22Rv1 (cell line): Measurements from ENCODE around the gene ZNF599.
A peak's percentile ranks its signal among the peaks of the same experiment; 100 is the strongest.

ENCODE experiments used
- H3K27ac ChIP-seq: fragments of 450-650 bp; 2 replicates; pipeline ENCODE4 v1.5.1; 2017
- CTCF ChIP-seq: fragments of 450-650 bp; IDR thresholded peaks from 2 replicates; pipeline ENCODE4 v1.5.1; 2017; ENCODE audit warnings: mild to moderate bottlenecking
- ZFX ChIP-seq: fragments of 450-650 bp; IDR thresholded peaks from 2 replicates; pipeline ENCODE4 v1.6.1; 2017; ENCODE audit warnings: antibody characterized with exemption, borderline replicate concordance

Gene ZNF599

GRCh38 chr19:34734537-34735103 is 38.4 kb downstream of the ZNF599 start:
- TF ChIP-seq ZFX (no peak), CTCF (no peak)
- H3K27ac ChIP-seq, result peak overlapping the region; percentile 86

GRCh38 chr19:34733746-34734536 is 39.1 kb downstream of the ZNF599 start, which contains the start of gene ZNF181:
ZNF181 (plus strand) TSS chr19:34734243; CDS start chr19:34735038, 795 bp downstream.
- TF ChIP-seq ZFX (no peak), CTCF (0 out of 2 replicates have a peak, but pooled peaks have one; percentile 4)
- peak within 1 kb of the TSS; percentile 86 for H3K27ac ChIP-seq

DNA sequence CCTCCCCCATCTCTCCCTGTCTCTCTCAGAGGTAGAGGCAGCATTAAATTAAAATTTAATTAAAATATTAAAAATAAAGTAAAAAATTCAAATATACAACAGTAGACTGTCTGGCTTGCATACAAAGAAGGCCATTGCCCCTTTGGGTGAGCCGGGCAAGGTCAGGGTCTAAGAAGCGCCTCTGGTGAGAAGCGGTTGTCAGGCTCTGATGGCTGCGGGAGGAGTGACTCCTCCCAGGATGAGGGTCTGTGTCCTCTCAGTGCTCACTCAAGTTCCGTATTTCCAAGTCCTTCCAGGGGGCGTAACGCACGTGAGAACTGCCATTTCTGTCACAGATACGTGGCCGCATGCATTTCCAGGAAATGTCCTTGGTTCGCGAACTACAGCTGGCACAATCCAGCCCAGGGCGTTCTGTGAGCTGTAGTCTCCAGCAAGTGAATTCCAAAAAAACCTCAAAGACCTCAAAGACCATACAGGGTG is 39.7 kb downstream of the ZNF599 start:
- peak overlapping the region; percentile 86 for H3K27ac ChIP-seq
- TF ChIP-seq ZFX, result no peak
- TF ChIP-seq CTCF, result no peak

DNA sequence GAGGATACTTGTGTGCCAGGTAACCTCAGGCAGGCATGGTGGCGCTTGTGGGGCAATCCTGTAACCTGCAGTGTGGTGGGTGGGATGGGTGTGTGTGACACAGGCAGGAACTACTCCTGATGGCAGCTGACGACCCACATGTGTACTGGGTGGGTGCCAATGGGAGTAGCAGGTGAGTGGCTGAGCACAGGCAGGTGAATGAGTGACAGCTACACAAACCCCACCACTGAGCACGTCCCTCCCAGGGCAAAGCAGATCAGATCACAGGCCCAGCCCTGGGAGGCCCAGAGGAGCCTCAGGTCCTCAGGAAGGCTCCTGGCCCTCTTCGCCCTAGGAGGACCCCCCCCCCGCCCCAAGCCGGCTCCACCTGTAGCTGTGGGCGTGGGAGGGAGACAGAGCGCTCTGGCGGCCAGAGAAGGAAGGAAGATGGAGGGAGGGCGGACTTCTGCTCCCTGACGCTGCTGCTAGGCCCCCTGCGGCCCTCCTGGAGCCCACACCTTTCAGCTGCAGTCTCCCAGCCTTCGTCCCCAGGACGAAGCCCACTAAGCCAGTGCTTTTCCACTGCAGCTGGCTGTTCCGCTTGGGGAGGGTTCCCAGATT is 40.3 kb downstream of the ZNF599 start:
- no peak for TF ChIP-seq ZFX
- no peak for TF ChIP-seq CTCF
- no peak overlapping the region for H3K27ac ChIP-seq

GRCh38 chr19:34731964-34732363 is 41.1 kb downstream of the ZNF599 start:
- H3K27ac ChIP-seq, result no peak overlapping the region
- TF ChIP-seq CTCF (no peak), ZFX (no peak)

DNA sequence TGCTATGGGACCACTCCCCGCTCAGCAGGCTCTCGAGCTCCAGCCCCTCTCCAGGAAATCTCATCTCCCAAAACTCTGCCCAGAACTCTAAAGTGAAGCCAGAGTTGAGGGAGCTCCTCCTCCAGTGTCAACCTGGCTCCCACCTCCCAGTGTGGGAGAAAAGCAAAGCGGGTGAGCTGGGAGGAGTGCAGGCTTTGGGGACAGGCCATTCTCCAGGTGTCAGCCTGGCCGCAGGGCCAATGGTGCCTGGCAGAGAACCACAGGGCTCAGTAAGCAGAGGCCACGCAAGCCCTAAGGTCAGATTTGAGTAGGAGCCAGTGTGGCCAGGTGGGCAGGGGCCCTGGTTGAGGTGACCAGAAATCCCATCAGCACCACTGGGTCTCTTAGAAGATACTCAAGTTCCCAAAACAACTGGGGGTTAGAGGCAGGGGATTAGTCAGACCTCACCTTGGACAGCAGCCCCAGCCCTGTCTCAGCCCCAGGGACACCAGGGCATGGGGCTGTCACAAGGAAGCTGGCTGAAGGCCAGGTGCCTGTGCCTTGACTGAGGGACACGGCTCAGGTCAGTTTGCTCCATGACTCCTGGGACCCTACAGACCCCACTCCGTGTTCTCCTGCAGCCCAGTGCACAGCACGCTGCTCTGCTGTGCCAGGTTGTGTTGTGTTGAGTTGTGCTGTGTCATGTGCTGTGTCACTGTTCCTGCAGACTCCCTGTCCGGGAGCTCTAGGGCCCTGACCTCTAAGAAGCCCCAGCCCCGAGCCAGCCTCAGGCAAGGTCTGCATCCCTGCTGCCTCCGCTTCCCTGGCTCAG is 41.8 kb downstream of the ZNF599 start:
- no peak overlapping the region for H3K27ac ChIP-seq
- TF ChIP-seq ZFX (no peak), CTCF (no peak)
